Measurements from ENCODE around the gene CDH4. TPM values are rescaled to one million over a fixed set of nuclear protein-coding genes. Genes with fewer than 3 reads are reported as not detected.

CDH4 gene
- total and polyA plus RNA-seq, 11 donors, result 0.04 to 0.54 (median 0.08) TPM; not detected in 1

GRCh38 chr20:61765081-61765870 is 513.2 kb downstream of the CDH4 start:
- no peak overlapping the region for H3K27ac ChIP-seq
- peaks cover 0 to 44% (median 0%) of the 10 kb centered on the region in 9 donors for H3K27me3 ChIP-seq
- H3K4me3 ChIP-seq, result no peak overlapping the region
- DNase-seq (no peak), ATAC-seq (no peak)
- H3K36me3 ChIP-seq, result no peaks in the 10 kb centered on the region
- TF ChIP-seq CTCF (IDR thresholded peaks at IDR 0.05), result no peak
- TF ChIP-seq POLR2A (IDR thresholded peaks at IDR 0.05), result no peak
- 77 to 82% (median 79%) methylated on average over 9 to 16 of the region's 16 CpGs for WGBS, 4 donors
- no peaks in the 10 kb centered on the region for H3K4me1 ChIP-seq
- no peaks in the 10 kb centered on the region for H3K9me3 ChIP-seq
- intact Hi-C loops (cut with DNase I), result no loop called here

- no peak for DNase-seq
- Histone ChIP-seq H3K27me3 (peaks cover 0 to 42% (median 0%) of the 10 kb centered on the region in 9 donors), H3K4me1 (no peaks in the 10 kb centered on the region), H3K4me3 (no peak overlapping the region), H3K36me3 (no peaks in the 10 kb centered on the region), H3K27ac (no peak overlapping the region), H3K9me3 (no peaks in the 10 kb centered on the region)
- ATAC-seq, result no peak
- WGBS, 4 donors, result 82 to 85% (median 84%) methylated on average over 7 to 12 of the region's 12 CpGs
- no peak for TF ChIP-seq POLR2A (IDR thresholded peaks at IDR 0.05)
- TF ChIP-seq CTCF (IDR thresholded peaks at IDR 0.05), result no peak
- intact Hi-C loops (cut with DNase I), result no loop called here
These were observed 514.0 kb downstream of the CDH4 start for GRCh38 chr20:61765871-61766654.

GRCh38 chr20:61766921-61767610 is 515.0 kb downstream of the CDH4 start:
- Histone ChIP-seq H3K27ac (no peak overlapping the region), H3K4me1 (no peaks in the 10 kb centered on the region), H3K27me3 (peaks cover 0 to 36% (median 0%) of the 10 kb centered on the region in 9 donors), H3K9me3 (no peaks in the 10 kb centered on the region), H3K36me3 (no peaks in the 10 kb centered on the region), H3K4me3 (no peak overlapping the region)
- no peak for ATAC-seq
- TF ChIP-seq CTCF (IDR thresholded peaks at IDR 0.05) (no peak), POLR2A (IDR thresholded peaks at IDR 0.05) (no peak)
- no peak for DNase-seq
- intact Hi-C loops (cut with DNase I), result no loop called here
- 81 to 83% (median 82%) methylated on average over 14 to 15 of the region's 15 CpGs for WGBS, 4 donors
